ENCODE measurements around the gene DLG2.
"Not testable (repeated sequence)": the region's sequence is repeated elsewhere in the genome, so short reads cannot be mapped to it uniquely, and the experiment has no call there.

The DLG2 gene

DNA sequence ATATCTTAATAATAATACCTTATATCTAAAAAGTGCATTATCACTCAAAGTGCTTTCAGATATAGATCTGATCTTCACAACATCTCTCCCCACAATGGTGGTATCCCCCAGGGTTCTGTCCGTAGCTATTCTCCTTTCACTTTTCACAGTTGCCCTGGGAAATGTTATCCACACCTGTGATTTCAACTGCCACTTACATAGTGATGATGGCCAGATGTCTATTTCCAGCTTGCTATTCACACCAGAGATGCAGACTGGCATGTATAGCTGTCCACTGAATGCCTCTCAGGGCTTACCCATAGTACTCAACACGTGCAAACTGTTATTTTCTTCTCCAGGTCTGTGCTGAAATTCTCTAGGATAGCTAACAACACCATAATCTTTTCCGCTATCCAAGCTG, 724.7 kb downstream of the DLG2 start:
- DNase-seq (ENCODE audit: low read depth) = no peak

DNA sequence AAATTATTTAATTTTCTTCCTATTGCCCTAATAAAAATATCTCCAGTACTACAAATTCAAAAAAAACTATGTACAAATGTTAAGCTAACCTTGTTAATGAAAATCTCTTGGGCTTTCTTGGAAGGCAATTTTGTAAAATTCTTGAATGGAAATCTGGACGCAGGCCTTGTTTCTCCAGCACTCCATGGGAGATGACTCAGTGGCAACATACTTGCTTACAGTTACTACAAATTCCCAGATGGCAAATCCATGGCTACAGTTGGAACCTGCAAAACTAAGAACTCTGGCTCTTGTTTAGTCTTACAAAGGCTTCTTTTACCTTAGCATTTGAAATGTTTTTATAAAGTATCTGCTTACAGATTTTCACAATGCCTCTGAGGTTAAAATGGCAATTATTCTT, 725.2 kb downstream of the DLG2 start:
- no peak for DNase-seq (ENCODE audit: low read depth)

DNA sequence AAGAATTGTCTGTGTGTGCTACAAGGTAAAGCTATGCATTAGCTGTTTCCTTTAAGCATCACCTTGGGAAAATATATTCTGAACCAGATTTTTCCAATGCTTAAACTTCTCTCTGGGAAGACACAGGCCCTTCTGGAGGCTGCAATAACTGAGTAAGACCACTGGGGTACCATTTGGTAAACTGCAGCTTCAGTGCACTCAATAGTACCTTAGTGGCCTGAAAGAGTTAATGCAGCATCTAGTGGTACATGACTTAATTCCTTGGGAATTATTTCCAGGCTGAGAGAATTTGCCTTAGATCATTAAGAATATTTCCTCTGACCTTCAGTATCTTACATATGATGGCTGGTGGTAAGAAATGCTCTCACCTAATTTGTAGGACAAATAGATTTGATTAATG, 727.4 kb downstream of the DLG2 start:
- DNase-seq (ENCODE audit: low read depth) = no peak

DNA sequence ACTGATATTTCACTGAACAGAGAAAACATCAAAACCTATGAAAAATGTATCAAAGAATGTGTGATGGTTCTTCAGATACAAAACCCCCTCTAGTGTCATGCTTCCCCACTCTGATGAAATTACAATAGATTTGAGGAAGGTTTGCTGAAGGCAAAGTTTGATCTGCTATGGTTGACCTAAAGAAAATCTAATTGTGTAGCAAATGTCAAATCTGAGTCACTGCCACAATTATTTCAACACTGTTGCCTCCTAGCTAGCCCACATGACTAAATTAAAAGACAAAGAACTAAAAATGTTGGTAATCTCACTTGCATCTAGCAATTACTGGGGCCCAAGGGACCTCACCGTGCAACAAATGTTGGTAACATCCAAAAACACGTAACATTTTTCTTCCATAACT, 728.0 kb downstream of the DLG2 start:
- DNase-seq (ENCODE audit: low read depth) = no peak

DNA sequence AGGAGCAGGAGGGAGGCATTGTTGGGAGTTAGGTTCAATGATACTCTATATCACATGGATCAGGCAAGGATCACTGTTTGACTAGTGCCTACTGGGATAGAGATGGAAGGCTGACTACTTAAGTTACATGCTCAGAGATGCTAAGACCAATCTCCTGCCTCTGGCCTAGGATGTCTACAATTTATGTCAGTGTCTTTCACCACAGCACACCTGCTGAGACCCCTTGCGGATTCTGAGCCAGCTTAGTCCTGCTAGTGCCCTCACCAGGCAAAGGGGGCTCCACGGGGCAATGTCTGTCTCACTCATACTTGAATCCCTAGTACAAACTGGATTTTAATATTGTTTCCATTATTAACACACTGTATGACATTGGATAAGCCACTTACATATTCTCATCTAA, 732.5 kb downstream of the DLG2 start:
- no peak for DNase-seq (ENCODE audit: low read depth)

DNA sequence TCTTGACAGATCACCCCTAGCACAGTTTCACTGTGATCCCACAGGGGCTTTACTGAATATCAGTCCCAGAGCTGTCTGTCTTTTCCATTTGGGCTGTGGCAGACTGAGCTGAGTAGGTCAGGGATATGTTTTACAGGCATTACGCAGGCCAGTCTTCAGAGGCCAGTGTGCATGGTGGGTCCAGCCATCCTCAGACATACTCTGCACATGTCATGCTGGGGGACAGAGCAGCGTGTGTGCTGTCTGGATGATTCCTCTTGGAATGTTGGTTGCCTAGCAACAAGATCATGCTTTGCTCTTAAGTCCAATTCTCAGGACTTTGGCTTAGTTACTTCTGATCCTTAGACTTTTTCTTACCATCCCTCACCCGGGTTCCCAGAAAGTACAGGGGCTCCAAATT, 736.5 kb downstream of the DLG2 start:
- DNase-seq (ENCODE audit: low read depth) = no peak

DNA sequence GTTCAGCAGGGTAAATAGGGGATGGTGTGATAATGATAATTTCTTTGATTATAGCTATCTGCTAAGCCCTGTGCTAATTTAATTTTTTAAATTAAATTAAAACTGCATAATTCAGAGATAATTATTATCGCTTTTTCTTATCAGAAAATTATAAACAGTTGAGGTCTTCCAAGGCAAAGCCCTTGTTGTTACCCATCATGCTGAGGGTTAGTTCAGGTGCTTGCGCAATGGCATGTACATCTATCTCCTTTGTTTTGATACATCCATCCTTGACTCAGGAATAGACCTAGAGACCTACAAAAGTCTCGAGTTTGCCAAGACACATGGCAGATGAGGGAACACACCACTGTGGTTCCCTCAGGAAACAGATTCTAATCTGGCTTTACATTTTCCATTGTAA, 737.6 kb downstream of the DLG2 start:
- no peak for DNase-seq (ENCODE audit: low read depth)

DNA sequence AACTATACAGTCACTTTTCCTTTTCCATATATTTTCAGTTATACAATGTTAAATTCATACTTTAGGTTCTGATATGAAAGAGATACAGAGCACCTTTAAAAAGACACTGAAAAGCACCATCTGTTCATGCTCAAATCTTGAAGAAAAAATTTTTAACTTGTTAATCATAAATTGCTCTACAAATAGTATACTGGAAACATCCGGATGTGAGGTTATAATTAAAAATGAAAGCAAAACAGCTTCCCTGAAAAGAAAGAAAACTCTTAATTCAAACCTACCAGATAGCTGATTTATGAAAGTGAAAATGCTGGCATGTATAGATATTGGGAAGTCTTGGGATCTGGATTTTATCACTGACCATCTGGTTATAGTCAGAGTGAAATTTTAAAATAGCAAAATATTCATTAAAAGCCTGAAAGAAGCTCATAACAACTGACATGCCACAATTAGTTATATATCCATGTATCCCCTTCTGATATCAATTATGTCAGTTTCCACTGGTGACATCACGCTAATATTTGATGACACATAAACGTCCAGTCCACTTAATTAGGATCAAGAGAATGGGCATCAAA, 740.0 kb downstream of the DLG2 start:
- DNase-seq (ENCODE audit: low read depth) = no peak

DNA sequence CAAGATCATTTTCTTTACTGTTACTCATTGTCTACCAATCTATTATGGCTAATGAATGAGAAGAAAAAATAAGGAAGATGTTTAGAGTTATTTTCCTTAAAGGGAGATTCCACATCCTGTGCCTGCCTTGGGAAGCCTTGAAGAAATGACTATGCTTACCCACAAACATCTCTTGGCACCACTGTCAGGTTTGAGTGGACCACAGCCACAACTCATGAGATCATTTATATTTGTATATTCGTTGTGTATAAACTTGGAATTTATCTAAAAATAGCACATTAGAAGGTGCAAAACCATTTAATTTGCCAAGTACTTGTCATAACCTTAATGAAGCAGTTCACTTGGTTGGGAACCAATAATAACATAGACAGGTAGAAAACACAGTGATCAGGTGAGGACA, 740.8 kb downstream of the DLG2 start:
- DNase-seq (ENCODE audit: low read depth) = no peak

DNA sequence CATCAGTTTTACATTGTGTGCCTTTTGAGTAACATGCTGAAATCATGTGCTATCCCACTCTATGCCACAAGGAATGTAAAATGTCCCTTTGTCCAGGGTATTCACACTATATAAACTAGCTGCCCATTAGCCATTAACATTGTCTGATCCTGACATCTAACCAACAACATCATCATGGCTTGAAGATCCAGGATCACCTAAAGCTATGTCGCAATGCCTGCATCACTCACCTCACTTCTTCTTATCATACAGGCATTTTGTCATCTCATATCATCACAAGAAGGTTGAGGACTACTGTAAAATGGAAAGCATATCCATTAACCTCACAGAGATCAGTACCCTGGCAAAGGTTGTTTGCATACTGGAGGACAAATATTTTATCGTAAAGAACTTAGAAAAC, 742.3 kb downstream of the DLG2 start:
- no peak for DNase-seq (ENCODE audit: low read depth)

DNA sequence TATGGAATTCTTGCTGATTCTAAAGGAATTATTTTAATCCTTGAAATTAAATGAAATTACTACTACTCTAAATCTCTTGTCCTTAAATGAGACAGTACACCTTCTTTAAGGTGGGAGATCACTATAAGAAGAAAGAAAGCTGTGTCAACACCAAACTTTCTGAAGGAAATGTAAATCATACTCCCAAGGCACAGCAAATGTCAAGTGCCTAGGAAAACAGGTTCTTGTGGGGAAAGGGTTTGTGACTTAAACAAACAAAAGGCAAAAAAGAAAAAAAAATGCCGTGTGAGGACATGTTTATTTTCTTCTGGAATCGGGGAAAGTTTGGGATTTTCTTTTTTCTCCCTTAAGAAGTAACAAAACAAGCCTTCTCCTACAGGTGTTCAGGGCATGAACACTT, 745.1 kb downstream of the DLG2 start:
- DNase-seq (ENCODE audit: low read depth) = no peak

DNA sequence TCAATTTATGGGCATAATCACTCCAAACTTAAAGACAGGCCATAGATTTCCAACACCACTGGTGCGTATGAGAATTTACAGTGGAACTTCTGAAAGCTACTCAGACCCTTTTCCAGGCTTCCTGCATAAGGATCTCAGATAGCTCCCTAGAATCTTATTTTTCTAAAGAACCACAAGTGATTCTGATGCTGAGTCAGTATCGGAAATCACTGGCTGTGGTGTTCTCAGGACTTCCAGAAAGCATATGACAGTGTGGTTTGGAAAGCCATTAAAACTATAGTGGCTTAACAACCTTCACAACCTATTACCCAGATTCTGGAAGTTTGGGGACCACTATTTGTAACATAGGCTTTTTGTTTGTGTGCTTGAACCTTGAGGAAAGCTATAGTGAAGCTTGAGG, 756.0 kb downstream of the DLG2 start:
- DNase-seq (ENCODE audit: low read depth) = no peak

DNA sequence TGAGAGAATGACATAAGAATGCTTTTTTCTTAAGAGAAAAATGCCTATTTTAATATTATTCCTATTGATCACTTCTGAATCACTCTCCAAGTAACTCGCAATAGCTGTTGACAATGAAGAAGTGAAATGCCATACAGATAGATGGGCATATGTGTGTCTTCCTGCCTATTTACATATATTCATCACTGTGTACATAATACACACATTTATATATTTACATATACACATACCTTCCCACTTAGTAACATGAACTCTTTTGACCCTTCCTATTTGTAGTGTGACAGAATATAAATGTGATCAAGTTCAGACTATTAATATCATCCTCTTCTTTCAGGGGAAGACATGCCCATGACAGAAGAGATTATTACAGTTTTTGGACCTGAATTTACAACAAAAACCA, 756.7 kb downstream of the DLG2 start:
- no peak for DNase-seq (ENCODE audit: low read depth)

DNA sequence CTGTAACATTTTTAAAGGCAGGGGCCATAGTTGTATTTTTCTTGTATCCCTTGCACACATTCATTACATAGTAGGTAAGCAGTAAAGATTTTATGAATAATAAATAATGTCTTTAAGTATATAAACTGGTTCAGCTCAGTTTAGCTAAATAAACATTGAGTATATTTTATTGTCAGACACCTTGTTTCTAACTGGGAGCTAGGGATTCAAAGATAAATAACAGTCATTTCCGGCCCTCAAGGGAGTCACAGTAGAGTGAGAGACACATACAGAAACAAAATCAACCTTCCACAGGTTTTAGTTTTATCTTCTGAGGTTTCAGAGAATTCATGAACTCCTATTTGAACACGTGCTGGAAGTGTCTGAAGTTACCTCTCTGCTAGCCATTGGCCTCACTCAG, 760.2 kb downstream of the DLG2 start:
- DNase-seq (ENCODE audit: low read depth) = no peak

DNA sequence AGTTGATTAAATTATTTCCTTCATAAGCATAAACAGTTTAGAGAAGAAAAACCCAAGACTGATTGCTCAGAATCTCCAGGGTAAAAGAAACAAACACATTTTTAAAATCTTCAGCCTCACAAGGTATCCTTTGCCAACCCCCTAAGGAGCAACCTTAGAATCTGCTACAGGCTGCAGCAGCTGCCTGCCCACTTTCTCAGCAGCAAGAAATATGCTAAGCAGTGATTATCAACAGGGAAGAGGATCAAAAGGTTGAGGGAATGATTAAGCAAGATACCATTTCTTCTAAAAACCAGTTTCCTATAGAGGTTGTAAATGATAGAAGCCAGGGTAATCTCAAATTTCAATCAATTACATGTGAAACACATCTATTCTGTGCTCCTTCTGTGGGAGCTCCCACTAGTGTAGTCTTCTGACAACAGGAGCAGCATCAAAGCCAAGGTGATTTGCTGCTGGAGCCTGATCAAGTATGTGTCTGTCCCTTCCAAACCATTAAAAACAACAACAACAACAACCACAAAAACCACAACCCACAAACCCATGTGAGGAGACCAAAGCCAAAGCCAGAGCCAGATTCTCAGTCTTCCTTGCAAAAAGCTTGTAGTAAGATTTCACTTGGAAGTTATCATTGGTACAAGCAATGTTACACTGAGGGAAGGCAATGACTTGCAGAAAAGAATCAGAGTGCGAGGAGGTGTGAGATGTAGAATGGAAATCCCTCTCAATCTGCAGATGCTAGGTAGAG, 761.2 kb downstream of the DLG2 start:
- no peak for DNase-seq (ENCODE audit: low read depth)

DNA sequence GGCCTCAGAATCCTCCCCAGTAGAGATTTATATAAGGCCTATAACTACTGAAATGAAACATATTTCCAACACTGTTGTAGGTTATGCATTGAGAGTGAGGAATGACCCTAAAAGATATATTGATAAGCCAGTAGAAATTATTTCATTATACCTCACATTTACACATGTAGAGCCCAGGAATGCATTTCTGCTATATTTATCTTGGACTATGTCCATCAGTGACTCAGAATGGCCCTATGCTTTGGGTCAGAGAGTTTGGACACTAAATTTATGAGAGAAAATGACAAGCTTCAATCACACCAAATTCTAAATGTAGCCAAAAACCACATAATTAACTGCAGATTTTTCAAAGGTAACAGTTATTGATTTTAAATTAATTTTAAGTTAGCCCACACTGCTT, 761.9 kb downstream of the DLG2 start:
- no peak for DNase-seq (ENCODE audit: low read depth)

DNA sequence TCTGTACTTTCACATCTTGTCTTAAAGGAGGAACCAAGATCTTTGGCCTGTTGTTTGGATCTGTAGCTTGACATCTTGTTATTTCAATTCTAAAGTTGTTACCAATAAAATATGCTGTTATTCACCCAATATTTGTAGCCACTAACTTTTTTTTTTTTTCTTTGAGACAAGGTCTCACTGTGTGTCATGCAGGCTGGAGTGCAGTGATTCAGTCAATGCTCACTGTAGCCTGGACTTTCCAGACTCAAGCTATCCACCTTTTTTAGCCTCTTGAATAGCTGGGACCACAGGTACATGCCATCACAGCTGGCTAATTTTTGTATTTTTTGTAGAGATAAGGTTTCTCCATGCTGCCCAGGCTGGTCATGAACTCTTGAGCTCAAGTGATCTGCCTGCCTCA, 769.4 kb downstream of the DLG2 start:
- DNase-seq (ENCODE audit: low read depth) = no peak

DNA sequence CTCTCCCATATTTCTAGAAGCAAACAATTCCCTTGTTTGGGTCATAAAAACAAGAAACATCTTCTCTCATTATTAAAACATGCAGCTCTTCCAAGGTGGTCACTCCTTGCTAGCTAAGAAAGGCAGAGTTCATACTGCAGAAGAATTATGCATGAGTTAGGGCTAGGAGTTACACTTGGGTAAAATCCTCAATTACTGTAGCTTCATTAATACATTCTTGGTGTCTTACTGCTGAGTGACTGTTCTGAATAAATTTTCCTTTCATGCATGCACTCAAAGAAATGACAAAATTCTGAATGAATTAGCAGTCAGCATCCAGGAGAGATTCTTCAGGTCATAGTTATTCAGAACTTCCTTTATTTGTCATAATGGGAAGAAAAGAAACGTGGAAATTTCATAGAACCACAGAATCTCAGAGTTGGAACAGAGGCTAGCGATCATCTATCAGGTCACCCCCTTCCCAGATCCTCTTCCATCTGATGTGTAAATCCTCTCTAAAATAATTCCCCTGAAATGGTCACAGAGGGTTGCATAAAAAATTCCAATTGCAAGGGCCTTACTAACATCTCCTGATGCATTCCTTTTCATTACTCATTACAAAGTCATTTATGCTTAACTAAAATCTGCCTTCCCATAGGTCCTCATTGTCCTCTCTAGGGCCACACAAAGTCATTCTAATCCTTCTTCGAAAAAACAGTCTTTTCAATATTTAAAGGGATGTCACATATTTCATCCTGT, 771.5 kb downstream of the DLG2 start:
- no peak for DNase-seq (ENCODE audit: low read depth)

DNA sequence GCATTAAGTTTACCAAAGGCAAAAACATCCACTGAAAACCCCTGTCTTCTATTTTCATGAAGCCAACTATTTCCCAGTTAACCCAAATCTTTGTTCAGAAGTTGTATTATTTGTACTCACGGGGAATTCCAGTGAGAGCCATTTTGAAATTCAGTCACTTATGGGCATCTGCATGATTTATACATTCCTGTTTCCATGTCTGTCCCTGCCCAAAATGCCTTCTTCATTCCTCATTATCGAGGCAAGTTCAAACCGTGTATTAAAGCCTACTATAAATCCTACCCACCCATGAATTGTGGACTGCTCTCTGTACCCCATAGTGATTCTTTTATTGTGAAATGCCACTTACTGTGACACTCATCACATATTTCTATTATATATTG, 772.7 kb downstream of the DLG2 start:
- DNase-seq (ENCODE audit: low read depth) = no peak

DNA sequence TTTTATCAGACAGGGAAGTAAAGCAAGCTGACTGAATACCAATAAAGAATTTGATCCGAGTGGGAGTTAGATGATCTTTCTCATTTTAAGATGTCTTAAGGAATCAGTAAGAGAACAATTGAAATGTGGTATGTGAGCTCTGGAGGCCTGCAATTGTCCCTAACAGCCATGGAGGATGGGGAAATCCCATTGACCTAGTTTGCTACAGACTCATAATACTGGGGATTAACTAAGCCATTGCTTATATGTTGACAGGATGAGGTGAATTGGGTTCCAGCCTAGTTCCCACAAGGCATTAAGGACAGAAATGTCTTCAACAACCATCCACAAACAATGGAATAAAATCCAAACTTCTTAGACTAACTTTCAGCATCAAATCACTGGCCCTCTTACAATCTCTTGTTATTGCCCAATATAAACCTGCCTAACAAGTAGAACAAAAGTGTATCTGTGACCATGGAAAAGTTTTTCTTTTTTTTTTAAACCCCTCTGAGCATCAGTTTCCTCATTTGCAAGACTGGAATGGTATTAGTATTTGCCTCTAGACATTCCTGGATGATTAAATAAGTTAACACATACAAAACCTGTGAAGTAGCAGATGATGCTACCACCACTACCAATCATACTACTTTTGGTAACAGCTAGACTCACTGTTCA, 773.2 kb downstream of the DLG2 start:
- no peak for DNase-seq (ENCODE audit: low read depth)

DNA sequence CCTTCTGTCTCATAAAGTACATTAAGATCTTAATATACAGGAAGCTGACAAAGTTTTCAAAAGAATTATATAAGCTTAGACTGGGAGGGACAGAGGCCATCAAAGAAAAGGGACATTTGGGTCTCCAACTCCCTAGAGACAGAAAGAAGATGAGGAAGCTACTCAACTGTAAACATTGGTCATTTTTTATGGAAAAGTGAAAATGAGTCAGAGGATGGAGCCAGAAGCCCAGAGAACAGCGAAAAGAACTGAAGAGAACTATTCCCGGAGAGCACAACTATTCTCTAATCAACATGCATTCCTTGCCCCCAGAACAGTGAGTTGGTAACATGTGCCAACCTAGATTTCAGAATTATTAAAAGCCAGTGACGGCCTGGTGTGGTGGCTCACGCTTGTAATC, 779.3 kb downstream of the DLG2 start:
- no peak for DNase-seq (ENCODE audit: low read depth)

DNA sequence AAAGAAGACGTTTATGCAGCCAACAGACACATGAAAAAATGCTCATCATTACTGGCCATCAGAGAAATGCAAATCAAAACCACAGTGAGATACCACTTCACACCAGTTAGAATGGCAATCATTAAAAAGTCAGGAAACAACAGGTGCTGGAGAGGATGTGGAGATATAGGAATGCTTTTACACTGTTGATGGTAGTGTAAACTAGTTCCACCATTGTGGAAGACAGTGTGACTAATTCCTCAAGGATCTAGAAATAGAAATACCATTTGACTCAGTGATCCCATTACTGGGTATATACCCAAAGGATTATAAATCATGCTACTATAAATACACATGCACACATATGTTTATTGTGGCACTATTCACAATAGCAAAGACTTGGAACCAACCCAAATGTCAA, 786.9 kb downstream of the DLG2 start:
- not testable (repeated sequence) for DNase-seq (ENCODE audit: low read depth)

All from T follicular helper cell (primary cell).